Right lobe of liver (tissue), 6 donors: ENCODE results near the gene IL13. TPM values are rescaled to one million over a fixed set of nuclear protein-coding genes. Genes with fewer than 3 reads are reported as not detected.
A peak's percentile ranks its signal among the peaks of the same experiment; 100 is the strongest.

Source experiments
- ATAC-seq, 4 donors: fragments of 200-7000 bp; cut with Tn5 transposase; one replicate each; pipeline ENCODE4 v1.9.1; 2020; ENCODE audit warnings: mild to moderate bottlenecking in 4 of 4, moderate library complexity in 4 of 4
- DNase-seq, 3 donors: peaks; one replicate each; pipeline ENCODE4 v3.0.0-alpha.2; 2020
- H3K27ac ChIP-seq, 3 donors: fragments of 200-600 bp; one replicate each; pipeline ENCODE4 v1.8.0; 2022
- H3K27me3 ChIP-seq, 2 donors: fragments of 200-600 bp; one replicate each; pipeline ENCODE4 v1.8.0; 2022
- H3K36me3 ChIP-seq, 4 donors: fragments of 200-600 bp; sonication (generic) in 1 of 4; one replicate each; pipeline versions ENCODE4 v1.5.1 to v1.8.0; 2017 to 2022; ENCODE audit warnings: control low read depth in 1 of 4
- H3K4me1 ChIP-seq, 4 donors: fragments of 200-600 bp; sonication (generic) in 1 of 4; one replicate each; pipeline versions ENCODE4 v1.5.1 to v1.8.0; 2017 to 2022; ENCODE audit warnings: control low read depth in 1 of 4
- H3K4me3 ChIP-seq, 3 donors: fragments of 200-600 bp; one replicate each; pipeline ENCODE4 v1.8.0; 2022
- H3K9me3 ChIP-seq, 4 donors: fragments of 200-600 bp; sonication (generic) in 1 of 4; one replicate each; pipeline versions ENCODE4 v1.5.1 to v1.8.0; 2017 to 2022; ENCODE audit warnings: control low read depth in 1 of 4
- POLR2A ChIP-seq: fragments of 450-650 bp; IDR thresholded peaks from one replicate; pipeline ENCODE4 v1.6.1; 2017; ENCODE audit warnings: antibody characterized with exemption, mild to moderate bottlenecking
- WGBS: methylation state at CpG from one replicate; pipeline ENCODE4 v1.1.6; 2018; ENCODE audit warnings: low coverage, low lambda C conversion rate; ENCODE audit not compliant: insufficient coverage; ENCODE audit errors: missing lambda C conversion rate; 5-methylcytosine and 5-hydroxymethylcytosine counted together
- intact Hi-C, 2 donors: fragments of 100-400 bp; cut with DNase I; formaldehyde crosslinking; loops; one replicate each; pipeline versions ENCODE4 v1.11.2 to v1.14.1; 2022
- total RNA-seq, 6 experiments: library from RNA; depleted of rRNA in 2 of 6; stranded (reverse); fragments of >200 nt in 2 of 6; fragmentation: NEBNext Ultra II Directional in 3 of 6; extraction: Animal tissue kit (Norgen Biotek cat#: 25700) in 3 of 6; gene quantifications; one replicate each; pipeline versions ENCODE4 v1.1.0 to v1.2.4, GENCODE V29; 2016 to 2023
- TF ChIP-seq, protein P1 (sequence below), 4 donors: fragments of 200-600 bp in 3 of 4; fragments of 450-650 bp in 1 of 4; IDR thresholded peaks; one replicate each; pipeline versions ENCODE4 v1.5.1 to v1.8.0; 2016 to 2022; ENCODE audit warnings: antibody characterized with exemption in 4 of 4, mild to moderate bottlenecking in 2 of 4
- donor health status: DM: no; HTN: yes; CAD: no.
- donor health status: DM: no; HTN: no; CAD: no.
- donor health status: DM: no; HTN: no; CAD: no.
- donor health status: DM: no; HTN: yes; CAD: no.
- donor health status: DM: no; HTN: yes; CAD: no.

IL13 gene
- total RNA-seq, 6 experiments from 2014 or later, result 0.26 TPM; not detected in 5

DNA sequence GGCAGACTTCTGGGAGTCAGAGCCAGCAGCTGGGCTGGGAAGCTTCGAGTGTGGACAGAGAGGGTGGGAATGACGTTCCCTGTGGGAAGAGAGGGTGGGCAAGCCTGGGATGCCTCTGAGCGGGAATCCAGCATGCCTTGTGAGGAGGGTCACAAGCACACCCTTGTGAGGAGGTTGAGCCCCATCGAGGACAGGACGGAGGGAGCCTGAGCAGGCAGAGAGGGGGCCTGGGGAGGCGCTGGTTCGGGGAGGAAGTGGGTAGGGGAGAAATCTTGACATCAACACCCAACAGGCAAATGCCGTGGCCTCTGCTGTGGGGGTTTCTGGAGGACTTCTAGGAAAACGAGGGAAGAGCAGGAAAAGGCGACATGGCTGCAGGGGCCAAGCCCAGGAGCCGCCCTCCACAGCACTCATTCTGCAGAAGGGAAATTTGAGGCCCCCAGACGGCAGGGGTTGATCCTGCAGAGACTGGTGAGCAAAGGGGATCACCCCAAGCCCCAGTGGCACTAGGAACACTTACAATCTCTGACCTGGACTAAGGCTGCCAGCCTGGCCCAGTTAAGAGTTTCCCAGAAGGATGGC lies 1.1 kb upstream of the IL13 start:
- 67% methylated on average over 6 of the region's 12 CpGs for WGBS
- H3K4me1 ChIP-seq, result peaks cover 0 to 11% (median 0%) of the 10 kb centered on the region in 4 donors
- no peak for TF ChIP-seq POLR2A
- TF ChIP-seq, protein P1, sequence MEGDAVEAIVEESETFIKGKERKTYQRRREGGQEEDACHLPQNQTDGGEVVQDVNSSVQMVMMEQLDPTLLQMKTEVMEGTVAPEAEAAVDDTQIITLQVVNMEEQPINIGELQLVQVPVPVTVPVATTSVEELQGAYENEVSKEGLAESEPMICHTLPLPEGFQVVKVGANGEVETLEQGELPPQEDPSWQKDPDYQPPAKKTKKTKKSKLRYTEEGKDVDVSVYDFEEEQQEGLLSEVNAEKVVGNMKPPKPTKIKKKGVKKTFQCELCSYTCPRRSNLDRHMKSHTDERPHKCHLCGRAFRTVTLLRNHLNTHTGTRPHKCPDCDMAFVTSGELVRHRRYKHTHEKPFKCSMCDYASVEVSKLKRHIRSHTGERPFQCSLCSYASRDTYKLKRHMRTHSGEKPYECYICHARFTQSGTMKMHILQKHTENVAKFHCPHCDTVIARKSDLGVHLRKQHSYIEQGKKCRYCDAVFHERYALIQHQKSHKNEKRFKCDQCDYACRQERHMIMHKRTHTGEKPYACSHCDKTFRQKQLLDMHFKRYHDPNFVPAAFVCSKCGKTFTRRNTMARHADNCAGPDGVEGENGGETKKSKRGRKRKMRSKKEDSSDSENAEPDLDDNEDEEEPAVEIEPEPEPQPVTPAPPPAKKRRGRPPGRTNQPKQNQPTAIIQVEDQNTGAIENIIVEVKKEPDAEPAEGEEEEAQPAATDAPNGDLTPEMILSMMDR (IDR thresholded peaks at IDR 0.05), result no peak
- DNase-seq (no peak), ATAC-seq (no peak)
- H3K27me3 ChIP-seq, result peaks cover 0 to 4% of the 10 kb centered on the region in 2 donors
- H3K9me3 ChIP-seq, result no peaks in the 10 kb centered on the region
- H3K27ac ChIP-seq, result no peak overlapping the region
- H3K36me3 ChIP-seq, result no peaks in the 10 kb centered on the region
- no peak overlapping the region for H3K4me3 ChIP-seq
- intact Hi-C loops, result no loop called here

- WGBS, result 58% methylated on average over 4 of the region's 9 CpGs
- Histone ChIP-seq H3K4me3 (no peak overlapping the region), H3K9me3 (no peaks in the 10 kb centered on the region), H3K36me3 (no peaks in the 10 kb centered on the region), H3K4me1 (peaks cover 0 to 11% (median 0%) of the 10 kb centered on the region in 4 donors), H3K27me3 (peaks cover 0 to 4% of the 10 kb centered on the region in 2 donors), H3K27ac (no peak overlapping the region)
- ATAC-seq (peak; percentile 34 to 59 (median 52)), DNase-seq (peak in 1 of 3 donors; percentile 71)
- intact Hi-C loops, result no loop called here
- TF ChIP-seq POLR2A, result no peak
- TF ChIP-seq, protein P1 (IDR thresholded peaks at IDR 0.05), result no peak
These were observed 669 bp downstream of the IL13 start for GRCh38 chr5:132658381-132659302.

DNA sequence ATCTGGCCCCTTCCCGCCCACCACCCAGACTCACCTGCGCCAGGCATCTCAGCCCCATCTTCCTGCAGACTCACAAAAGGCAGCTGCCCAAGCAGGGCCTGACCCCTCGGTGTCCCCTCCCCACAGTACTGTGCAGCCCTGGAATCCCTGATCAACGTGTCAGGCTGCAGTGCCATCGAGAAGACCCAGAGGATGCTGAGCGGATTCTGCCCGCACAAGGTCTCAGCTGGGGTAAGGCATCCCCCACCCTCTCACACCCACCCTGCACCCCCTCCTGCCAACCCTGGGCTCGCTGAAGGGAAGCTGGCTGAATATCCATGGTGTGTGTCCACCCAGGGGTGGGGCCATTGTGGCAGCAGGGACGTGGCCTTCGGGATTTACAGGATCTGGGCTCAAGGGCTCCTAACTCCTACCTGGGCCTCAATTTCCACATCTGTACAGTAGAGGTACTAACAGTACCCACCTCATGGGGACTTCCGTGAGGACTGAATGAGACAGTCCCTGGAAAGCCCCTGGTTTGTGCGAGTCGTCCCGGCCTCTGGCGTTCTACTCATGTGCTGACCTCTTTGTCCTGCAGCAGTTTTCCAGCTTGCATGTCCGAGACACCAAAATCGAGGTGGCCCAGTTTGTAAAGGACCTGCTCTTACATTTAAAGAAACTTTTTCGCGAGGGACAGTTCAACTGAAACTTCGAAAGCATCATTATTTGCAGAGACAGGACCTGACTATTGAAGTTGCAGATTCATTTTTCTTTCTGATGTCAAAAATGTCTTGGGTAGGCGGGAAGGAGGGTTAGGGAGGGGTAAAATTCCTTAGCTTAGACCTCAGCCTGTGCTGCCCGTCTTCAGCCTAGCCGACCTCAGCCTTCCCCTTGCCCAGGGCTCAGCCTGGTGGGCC lies 1.9 kb downstream of the IL13 start:
- Histone ChIP-seq H3K27me3 (peaks cover 0 to 4% of the 10 kb centered on the region in 2 donors), H3K36me3 (no peaks in the 10 kb centered on the region), H3K4me1 (peaks cover 0 to 11% (median 0%) of the 10 kb centered on the region in 4 donors), H3K4me3 (no peak overlapping the region), H3K9me3 (no peaks in the 10 kb centered on the region), H3K27ac (no peak overlapping the region)
- no peak for TF ChIP-seq POLR2A
- ATAC-seq, result no peak
- WGBS, result 94% methylated on average over 14 of the region's 23 CpGs
- no peak for DNase-seq
- intact Hi-C loops, result no loop called here

DNA sequence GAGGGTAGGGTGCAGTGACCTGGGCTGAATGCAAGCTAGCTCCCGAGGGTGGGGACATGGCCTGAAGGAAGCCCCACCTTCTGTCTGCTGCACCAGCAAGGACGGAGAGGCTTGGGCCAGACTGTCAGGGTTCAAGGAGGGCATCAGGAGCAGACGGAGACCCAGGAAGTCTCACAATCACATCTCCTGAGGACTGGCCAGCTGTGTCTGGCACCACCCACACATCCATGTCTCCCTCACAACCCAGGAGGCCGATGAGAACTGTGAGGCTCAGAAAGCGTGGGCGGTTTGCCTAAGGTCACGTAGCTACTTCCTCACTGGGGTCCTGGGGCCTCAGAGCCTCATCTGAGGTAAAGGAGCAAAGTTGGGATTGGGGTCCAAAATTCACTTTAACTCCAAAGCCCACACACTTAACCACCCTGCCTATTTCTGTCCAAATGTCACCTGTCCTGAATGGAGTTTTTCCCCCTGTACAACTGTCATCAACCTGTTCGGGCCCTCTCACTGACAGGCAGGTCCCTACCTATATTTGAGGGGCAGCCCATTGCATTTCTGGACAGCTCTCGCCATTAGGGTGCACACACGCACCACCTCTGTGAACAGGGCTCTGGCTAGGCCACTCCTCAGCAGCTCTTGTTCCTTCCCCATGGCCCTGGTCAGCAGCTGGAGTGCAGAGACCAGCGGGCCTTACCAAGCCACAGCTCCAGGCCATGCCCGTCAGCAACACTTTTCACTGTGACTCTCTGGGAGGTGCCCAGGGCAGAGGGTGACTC lies 3.4 kb downstream of the IL13 start:
- H3K27ac ChIP-seq, result no peak overlapping the region
- no peaks in the 10 kb centered on the region for H3K27me3 ChIP-seq
- no peak for ATAC-seq
- no peaks in the 10 kb centered on the region for H3K36me3 ChIP-seq
- intact Hi-C loops, result no loop called here
- H3K4me1 ChIP-seq, result peaks cover 0 to 2% (median 0%) of the 10 kb centered on the region in 4 donors
- no peak overlapping the region for H3K4me3 ChIP-seq
- DNase-seq, result no peak
- 100% methylated on average over 2 of the region's 12 CpGs for WGBS
- no peaks in the 10 kb centered on the region for H3K9me3 ChIP-seq
- TF ChIP-seq POLR2A, result no peak
- TF ChIP-seq, protein P1 (IDR thresholded peaks at IDR 0.05), result no peak
